Occipital lobe (tissue), 2 donors: ENCODE measurements around the gene PLCB4. TPM values are rescaled to one million over a fixed set of nuclear protein-coding genes. Genes with fewer than 3 reads are reported as not detected.

Experiments
- DNase-seq: peaks from one replicate; lab custom pipeline; 2025; lab: John Stamatoyannopoulos, UW
- total RNA-seq: library from RNA; depleted of rRNA; stranded (reverse); fragments of >200 nt; gene quantifications from one replicate; pipeline ENCODE4 v1.2.3, GENCODE V29; 2014

PLCB4 gene
- total RNA-seq, 1 donor from 2014 or later = 12.6 TPM

- no peak for DNase-seq
Measured at GRCh38 chr20:9177278-9177677, 108.4 kb downstream of the PLCB4 start.

- DNase-seq = no peak
Measured at GRCh38 chr20:9179193-9179802, 110.4 kb downstream of the PLCB4 start.

- DNase-seq = no peak
Measured at GRCh38 chr20:9179867-9180266, 111.0 kb downstream of the PLCB4 start.

- DNase-seq = no peak
Measured at GRCh38 chr20:9180481-9181257, 111.8 kb downstream of the PLCB4 start.

GRCh38 chr20:9185511-9185910, 116.6 kb downstream of the PLCB4 start:
- DNase-seq = no peak

- no peak for DNase-seq
Measured at GRCh38 chr20:9186396-9186795, 117.5 kb downstream of the PLCB4 start.

- no peak for DNase-seq
Measured at GRCh38 chr20:9195031-9195430, 126.1 kb downstream of the PLCB4 start.

- no peak for DNase-seq
Measured at GRCh38 chr20:9196110-9196509, 127.2 kb downstream of the PLCB4 start.

- no peak for DNase-seq
Measured at GRCh38 chr20:9198460-9198859, 129.6 kb downstream of the PLCB4 start.

GRCh38 chr20:9200196-9200595, 131.3 kb downstream of the PLCB4 start:
- DNase-seq = no peak

GRCh38 chr20:9200620-9201019, 131.7 kb downstream of the PLCB4 start:
- DNase-seq = no peak

- DNase-seq = no peak
Measured at GRCh38 chr20:9202420-9203080, 133.7 kb downstream of the PLCB4 start.

- DNase-seq = no peak
Measured at GRCh38 chr20:9203081-9203447, 134.2 kb downstream of the PLCB4 start.

GRCh38 chr20:9204979-9205378, 136.1 kb downstream of the PLCB4 start:
- DNase-seq = no peak

GRCh38 chr20:9206486-9206885, 137.6 kb downstream of the PLCB4 start:
- no peak for DNase-seq

- DNase-seq = no peak
Measured at GRCh38 chr20:9207253-9207652, 138.4 kb downstream of the PLCB4 start.

GRCh38 chr20:9210356-9210755, 141.5 kb downstream of the PLCB4 start:
- no peak for DNase-seq

GRCh38 chr20:9211016-9211760, 142.3 kb downstream of the PLCB4 start:
- no peak for DNase-seq

- DNase-seq = no peak
Measured at GRCh38 chr20:9212735-9213134, 143.8 kb downstream of the PLCB4 start.

GRCh38 chr20:9214685-9215084, 145.8 kb downstream of the PLCB4 start:
- no peak for DNase-seq

GRCh38 chr20:9215539-9215938, 146.7 kb downstream of the PLCB4 start:
- DNase-seq = no peak

- DNase-seq = no peak
Measured at GRCh38 chr20:9218531-9218961, 149.7 kb downstream of the PLCB4 start.
